Cardiac muscle cell (in vitro differentiated cells and primary cell): Measurements from ENCODE around the gene MCM6. TPM values are rescaled to one million over a fixed set of nuclear protein-coding genes. Genes with fewer than 3 reads are reported as not detected.
"Not testable (repeated sequence)": the region's sequence is repeated elsewhere in the genome, so short reads cannot be mapped to it uniquely, and the experiment has no call there.

Experiments
- DNase-seq, 2 donors: peaks; one replicate each; pipeline versions ENCODE4 v3.0.0 to v3.0.0-alpha.2; 2010 to 2017; ENCODE audit warnings: low read depth in 1 of 2, low spot score in 1 of 2
- H3K27ac ChIP-seq: fragments of 200-600 bp; sonication (generic); 2 replicates; pipeline ENCODE4 v1.5.1; 2016
- H3K27me3 ChIP-seq: fragments of 200-600 bp; sonication (generic); 2 replicates; pipeline ENCODE4 v1.6.0; 2016; ENCODE audit warnings: control low read depth
- H3K36me3 ChIP-seq: fragments of 200-600 bp; sonication (generic); 2 replicates; pipeline ENCODE4 v1.5.1; 2016; ENCODE audit warnings: control low read depth
- H3K4me1 ChIP-seq: fragments of 200-600 bp; sonication (generic); 2 replicates; pipeline ENCODE4 v1.8.1; 2017; ENCODE audit warnings: low read depth, mild to moderate bottlenecking, mixed run types
- H3K4me3 ChIP-seq: fragments of 200-600 bp; sonication (generic); 2 replicates; pipeline ENCODE4 v1.5.1; 2016; ENCODE audit warnings: mild to moderate bottlenecking
- H3K9me3 ChIP-seq: fragments of 200-600 bp; sonication (generic); 2 replicates; pipeline ENCODE4 v1.5.1; 2017; ENCODE audit warnings: low read depth, mild to moderate bottlenecking, control low read depth
- polyA plus RNA-seq: library from polyadenylated mRNA; unstranded; fragments of >200 nt; fragmentation: Nextera tagmentation; extraction: Ambion mirVana; gene quantifications from 2 replicates; pipeline ENCODE4 v1.2.1, GENCODE V29; 2016
- total RNA-seq: library from RNA; depleted of rRNA; stranded (reverse); fragments of >200 nt; gene quantifications from 2 replicates; pipeline ENCODE4 v1.2.3, GENCODE V29; 2016
- TF ChIP-seq, protein P1 (sequence below): IDR thresholded peaks from 2 replicates; pipeline ENCODE4 v1.5.1; 2012; ENCODE audit warnings: low read depth, mild to moderate bottlenecking, low read length

Gene MCM6
- total and polyA plus RNA-seq, 2 experiments from 2014 or later, result 12.8 to 32.0 TPM

DNA sequence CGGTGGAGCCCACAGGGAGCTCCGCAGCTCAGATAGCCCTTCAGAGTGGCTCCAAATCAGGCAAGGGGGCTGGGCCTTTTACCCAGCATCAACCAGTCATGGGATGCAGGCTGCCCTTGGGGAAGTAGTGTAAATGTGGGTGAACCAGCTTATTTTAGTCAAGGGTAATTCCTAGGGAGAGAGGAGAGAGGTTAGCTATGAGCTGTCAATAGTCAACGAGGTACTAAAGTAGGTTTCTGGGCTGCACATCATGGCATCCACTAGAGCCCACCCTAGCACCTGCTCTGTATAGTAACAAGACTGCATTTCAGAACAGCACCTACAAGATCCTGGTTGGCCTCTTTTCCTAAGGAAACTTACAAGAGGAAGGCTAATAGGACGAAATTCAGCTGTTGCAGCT lies 9.5 kb upstream of the MCM6 start:
- DNase-seq, result no peak
- H3K9me3 ChIP-seq, result no peaks in the 10 kb centered on the region
- H3K27ac ChIP-seq, result no peak overlapping the region
- H3K36me3 ChIP-seq, result no peaks in the 10 kb centered on the region
- TF ChIP-seq, protein P1, sequence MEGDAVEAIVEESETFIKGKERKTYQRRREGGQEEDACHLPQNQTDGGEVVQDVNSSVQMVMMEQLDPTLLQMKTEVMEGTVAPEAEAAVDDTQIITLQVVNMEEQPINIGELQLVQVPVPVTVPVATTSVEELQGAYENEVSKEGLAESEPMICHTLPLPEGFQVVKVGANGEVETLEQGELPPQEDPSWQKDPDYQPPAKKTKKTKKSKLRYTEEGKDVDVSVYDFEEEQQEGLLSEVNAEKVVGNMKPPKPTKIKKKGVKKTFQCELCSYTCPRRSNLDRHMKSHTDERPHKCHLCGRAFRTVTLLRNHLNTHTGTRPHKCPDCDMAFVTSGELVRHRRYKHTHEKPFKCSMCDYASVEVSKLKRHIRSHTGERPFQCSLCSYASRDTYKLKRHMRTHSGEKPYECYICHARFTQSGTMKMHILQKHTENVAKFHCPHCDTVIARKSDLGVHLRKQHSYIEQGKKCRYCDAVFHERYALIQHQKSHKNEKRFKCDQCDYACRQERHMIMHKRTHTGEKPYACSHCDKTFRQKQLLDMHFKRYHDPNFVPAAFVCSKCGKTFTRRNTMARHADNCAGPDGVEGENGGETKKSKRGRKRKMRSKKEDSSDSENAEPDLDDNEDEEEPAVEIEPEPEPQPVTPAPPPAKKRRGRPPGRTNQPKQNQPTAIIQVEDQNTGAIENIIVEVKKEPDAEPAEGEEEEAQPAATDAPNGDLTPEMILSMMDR, result no peak
- H3K4me1 ChIP-seq, result no peaks in the 10 kb centered on the region
- H3K4me3 ChIP-seq, result no peak overlapping the region
- no peaks in the 10 kb centered on the region for H3K27me3 ChIP-seq

DNA sequence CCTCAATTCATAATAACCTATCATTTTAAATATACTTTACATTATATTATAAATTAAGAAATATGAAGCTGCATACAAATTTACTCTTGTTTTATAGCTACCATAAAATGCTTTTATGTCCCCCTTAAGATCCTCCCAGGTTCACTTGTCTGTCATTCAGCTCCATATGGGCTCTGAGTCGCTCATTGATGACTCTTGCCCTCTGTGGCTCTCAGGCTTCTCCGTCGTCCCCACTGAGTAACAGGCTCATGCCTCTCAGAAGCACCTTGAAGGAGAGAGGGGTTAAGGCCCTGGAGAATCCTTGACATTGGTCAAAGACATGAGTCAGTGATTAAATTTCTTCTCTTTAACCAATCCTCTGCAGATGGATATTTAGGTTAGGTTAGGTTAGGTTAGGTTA lies 6.2 kb upstream of the MCM6 start:
- no peaks in the 10 kb centered on the region for H3K36me3 ChIP-seq
- no peak overlapping the region for H3K4me3 ChIP-seq
- DNase-seq, result no peak
- H3K27me3 ChIP-seq, result no peaks in the 10 kb centered on the region
- no peak overlapping the region for H3K27ac ChIP-seq
- TF ChIP-seq, protein P1, result no peak
- no peaks in the 10 kb centered on the region for H3K9me3 ChIP-seq
- H3K4me1 ChIP-seq, result no peaks in the 10 kb centered on the region

- not testable (repeated sequence) for DNase-seq, H3K4me1 ChIP-seq, H3K9me3 ChIP-seq, H3K36me3 ChIP-seq, H3K27ac ChIP-seq, H3K27me3 ChIP-seq
- H3K4me3 ChIP-seq, result peak overlapping the region; percentile 79
Observed at GRCh38 chr2:135876770-135877169, 527 bp upstream of the MCM6 start.

GRCh38 chr2:135875491-135876065 lies 665 bp downstream of the MCM6 start:
- peak overlapping the region; percentile 58 for H3K27ac ChIP-seq
- H3K4me3 ChIP-seq, result peak overlapping the region; percentile 79
- peaks cover 3% of the 10 kb centered on the region for H3K4me1 ChIP-seq
- no peaks in the 10 kb centered on the region for H3K27me3 ChIP-seq
- no peaks in the 10 kb centered on the region for H3K9me3 ChIP-seq
- TF ChIP-seq, protein P1, result no peak
- peak; percentile 71 to 74 for DNase-seq
- peaks cover 3% of the 10 kb centered on the region for H3K36me3 ChIP-seq

DNA sequence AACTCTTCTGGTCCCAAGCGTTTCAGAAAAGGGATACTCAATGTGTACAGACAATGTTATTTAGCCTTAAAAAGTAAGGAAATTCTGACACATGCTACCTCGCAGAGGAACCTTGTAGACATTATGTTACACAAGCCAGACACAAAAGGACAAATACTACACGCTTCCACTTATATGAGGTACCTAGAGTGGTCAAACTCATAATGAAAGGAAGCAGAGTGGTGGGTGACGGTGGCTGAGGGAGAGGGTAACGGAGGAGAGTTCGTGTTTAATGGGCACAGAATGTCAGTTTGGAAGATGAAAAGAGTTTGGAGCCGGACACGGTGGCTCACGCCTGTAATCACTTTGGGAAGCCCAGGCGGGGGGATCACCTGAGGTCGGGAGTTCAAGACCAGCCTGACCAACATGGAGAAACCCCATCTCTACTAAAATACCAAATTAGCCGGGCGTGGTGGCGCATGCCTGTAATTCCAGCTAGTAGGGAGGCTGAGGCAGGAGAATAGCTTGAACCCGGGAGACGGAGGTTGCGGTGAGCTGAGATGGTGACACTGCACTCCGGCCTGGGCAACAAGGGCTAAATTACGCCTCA lies 1.4 kb downstream of the MCM6 start:
- TF ChIP-seq, protein P1, result no peak
- Histone ChIP-seq H3K4me1 (peaks cover 3% of the 10 kb centered on the region), H3K9me3 (no peaks in the 10 kb centered on the region), H3K27ac (no peak overlapping the region), H3K27me3 (no peaks in the 10 kb centered on the region), H3K4me3 (peak overlapping the region; percentile 79), H3K36me3 (peaks cover 5% of the 10 kb centered on the region)
- no peak for DNase-seq

DNA sequence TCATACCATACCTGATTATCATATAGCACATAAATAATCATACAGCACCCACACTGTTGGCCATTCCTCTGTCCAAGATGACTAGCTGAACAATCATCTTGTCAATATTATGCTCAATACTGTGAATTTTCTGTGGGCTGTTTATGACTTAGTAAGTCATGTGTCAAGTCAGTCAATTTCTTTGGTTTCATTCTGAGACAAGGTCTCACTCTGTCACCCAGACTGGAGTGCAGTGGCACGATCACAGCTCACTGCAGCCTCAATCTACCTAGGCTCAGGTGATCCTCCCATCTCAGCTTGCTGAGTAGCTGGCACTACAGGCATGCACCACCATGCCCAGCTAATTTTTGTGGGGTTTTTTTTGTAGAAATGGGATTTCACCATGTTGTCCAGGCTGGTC lies 5.7 kb downstream of the MCM6 start:
- H3K36me3 ChIP-seq, result peaks cover 32% of the 10 kb centered on the region
- no peak overlapping the region for H3K4me3 ChIP-seq
- peaks cover 3% of the 10 kb centered on the region for H3K4me1 ChIP-seq
- no peaks in the 10 kb centered on the region for H3K27me3 ChIP-seq
- DNase-seq, result no peak
- H3K27ac ChIP-seq, result no peak overlapping the region
- TF ChIP-seq, protein P1, result no peak
- no peaks in the 10 kb centered on the region for H3K9me3 ChIP-seq
